Stimulated activated CD4-positive, alpha-beta T cell treated with anti-CD3 and anti-CD28 coated beads, Interleukin-12 subunit alpha, Interleukin-12 subunit beta, amount 100 ng/mL, for 4 hours (primary cell): ENCODE results near the gene RTP4.
A peak's percentile ranks its signal among the peaks of the same experiment; 100 is the strongest.

ENCODE experiments used
- DNase-seq: peaks from one replicate; pipeline ENCODE4 v3.0.0-alpha.2; 2020

RTP4 gene

DNA sequence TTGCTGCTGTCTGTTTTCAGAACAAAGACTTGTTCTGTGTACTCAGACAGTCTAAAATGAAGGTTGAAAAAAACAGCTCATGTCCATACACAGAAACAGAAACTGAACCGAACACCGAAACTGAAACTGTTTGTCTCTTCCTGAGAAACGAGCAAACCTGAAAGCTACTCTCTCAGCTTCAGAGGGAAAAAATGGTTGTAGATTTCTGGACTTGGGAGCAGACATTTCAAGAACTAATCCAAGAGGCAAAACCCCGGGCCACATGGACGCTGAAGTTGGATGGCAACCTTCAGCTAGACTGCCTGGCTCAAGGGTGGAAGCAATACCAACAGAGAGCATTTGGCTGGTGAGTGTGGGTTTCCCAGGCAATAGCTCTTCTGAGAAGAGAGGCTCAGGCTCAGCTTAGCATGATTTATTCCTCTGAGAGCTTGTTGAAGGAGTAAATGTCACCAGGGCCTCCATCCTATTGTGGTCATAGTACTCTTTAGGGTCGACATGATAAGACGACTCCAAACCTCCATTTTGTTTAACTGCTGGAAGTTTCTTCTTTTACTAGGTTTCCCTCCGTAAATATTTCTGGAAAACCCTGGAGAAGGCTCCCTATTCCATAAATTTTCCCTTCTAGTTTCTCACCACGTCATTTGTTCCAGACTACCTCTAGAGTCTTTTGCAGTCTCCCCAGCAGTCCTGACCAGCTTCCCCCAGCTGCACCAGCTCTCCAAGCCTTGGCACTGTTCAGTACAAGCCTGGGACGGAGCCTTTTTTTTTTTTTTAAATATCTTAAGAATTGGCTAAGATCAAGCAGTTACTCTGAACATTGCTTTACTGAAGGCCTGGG lies at the start of gene RTP4:
Gene RTP4, plus strand, starts transcription at position 135 of the 838 bp plus-strand sequence. Its CDS starts 57 bp downstream, at position 192.
- no peak for DNase-seq

DNA sequence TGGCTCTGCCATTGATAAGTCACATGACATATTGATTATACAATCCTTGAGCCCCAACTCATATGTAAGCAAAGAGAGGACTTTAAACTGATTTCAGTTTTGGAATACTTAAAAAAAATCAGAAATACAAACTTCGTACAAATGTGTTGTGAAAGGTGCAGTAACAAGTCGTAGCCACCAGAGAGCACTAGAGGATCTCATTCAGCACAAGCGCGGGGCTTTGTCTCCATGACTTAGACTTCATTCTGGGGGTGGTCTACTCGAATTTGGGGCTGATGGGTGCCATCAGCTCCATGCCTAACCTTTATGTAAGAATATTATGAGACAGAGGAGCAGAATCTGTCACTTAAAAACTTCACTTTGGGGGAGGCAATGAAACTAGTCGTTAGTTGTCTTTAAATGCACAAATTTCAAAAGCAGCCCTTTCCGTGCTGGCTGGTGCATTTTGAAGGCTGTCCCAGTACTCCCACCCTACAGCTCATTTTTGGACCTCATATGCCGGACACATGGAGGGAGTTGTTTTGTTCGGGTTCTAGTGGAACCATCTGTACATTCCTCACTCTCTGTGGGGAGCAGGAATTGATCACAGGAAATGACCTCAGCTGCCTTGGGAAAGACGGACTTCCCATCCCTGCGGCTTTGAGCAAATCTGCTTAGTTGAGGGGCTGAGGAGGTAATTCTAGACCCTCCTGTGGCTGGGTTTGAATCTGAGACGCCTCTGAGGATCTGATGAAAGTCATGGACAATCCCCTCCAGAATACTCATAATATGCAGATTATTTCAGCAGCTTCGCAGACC lies 49.2 kb upstream of the RTP4 start:
- peak; percentile 13 for DNase-seq

DNA sequence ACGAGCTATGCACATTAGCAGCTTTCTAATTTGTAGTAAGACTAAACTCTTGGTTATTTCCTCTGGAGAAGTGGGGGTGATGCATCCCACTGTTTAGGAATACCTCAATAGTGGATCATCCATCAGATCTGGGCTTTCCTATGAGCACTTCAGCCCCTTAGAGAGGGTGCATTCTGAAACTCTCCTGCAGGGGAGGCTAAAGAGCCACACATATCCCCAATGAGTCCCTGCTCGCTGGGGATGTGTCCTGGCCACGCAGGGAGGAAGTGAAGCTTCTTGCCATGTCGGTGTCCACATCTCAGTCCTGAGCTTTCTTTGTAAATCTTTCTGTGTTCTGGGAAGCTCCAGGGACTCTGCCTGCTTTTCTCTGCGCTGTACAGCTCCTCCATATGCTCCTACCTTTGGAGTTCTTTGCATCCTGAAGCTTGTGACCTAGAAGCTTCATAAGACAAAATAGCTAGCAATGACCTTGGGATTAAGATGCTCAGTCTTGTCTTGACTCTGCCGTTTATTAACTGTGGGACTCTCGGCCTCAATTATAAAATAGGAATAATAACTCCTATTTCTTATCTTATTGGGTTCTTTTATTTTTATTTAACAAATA lies 48.4 kb upstream of the RTP4 start:
- peak; percentile 47 for DNase-seq

- no peak for DNase-seq
Observed at GRCh38 chr3:187321766-187322165, 46.4 kb upstream of the RTP4 start.

DNA sequence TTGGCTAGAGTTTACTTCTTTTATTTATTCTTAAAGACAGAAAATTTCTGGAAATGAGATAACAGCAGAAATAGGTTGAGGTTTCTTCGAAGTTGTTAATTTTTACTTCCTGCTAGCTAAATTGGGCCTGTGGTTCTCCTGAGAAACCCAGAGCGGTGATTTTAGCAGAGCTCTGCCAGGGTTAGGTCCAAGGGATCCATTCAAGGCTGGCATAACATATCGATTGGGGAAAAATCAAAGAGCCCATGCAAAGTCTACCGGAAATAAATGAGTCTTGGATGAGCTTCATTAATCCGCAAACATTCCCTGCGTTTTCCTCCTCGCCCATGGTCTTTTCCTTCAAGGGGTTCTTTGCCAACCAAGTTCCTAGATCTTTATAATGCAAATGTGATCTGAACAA lies 45.9 kb upstream of the RTP4 start:
- DNase-seq, result no peak

- DNase-seq, result no peak
Observed at GRCh38 chr3:187323091-187323490, 45.1 kb upstream of the RTP4 start.

GRCh38 chr3:187325632-187326031 lies 42.6 kb upstream of the RTP4 start:
- no peak for DNase-seq

- no peak for DNase-seq
Observed at GRCh38 chr3:187327845-187328244, 40.3 kb upstream of the RTP4 start.

DNA sequence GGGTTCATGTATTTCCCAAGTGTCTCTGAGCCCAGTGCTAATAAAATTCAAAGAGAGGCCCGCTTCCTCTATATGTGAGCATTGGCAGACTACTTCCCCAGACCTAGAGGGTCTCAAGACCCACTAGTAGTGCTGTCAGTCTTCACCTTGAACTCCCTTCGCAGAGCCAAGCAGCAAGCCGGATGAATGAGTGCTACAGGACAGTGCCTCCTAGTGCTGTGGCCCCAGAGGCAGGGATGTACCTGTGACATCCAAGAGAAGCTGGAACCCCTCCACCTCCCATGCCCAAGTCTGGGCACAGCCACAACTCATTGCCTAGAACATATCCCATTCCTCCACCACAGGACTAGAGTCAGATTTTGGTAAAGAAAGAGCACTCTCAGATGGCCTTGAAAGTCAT lies 39.5 kb upstream of the RTP4 start:
- DNase-seq, result no peak

DNA sequence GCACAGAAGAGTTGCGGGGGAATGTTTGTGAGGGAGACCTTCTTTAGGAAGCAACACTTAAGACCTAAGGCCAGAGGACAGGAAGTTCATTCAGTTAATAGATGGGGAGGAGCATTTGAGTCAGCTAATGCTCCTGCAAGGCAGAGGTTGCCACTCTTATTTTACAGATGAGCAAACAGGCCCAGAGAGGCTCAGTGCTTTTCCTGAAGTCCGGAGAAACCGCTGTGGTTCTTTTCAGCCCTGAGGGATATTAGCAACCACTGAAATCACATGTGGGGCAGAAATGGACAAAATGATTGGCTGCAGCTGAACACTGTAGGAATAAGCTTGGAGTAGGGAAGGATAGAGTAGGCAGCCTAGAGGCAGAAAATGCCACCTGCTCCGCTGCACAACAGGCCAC lies 33.3 kb upstream of the RTP4 start:
- DNase-seq, result no peak

DNA sequence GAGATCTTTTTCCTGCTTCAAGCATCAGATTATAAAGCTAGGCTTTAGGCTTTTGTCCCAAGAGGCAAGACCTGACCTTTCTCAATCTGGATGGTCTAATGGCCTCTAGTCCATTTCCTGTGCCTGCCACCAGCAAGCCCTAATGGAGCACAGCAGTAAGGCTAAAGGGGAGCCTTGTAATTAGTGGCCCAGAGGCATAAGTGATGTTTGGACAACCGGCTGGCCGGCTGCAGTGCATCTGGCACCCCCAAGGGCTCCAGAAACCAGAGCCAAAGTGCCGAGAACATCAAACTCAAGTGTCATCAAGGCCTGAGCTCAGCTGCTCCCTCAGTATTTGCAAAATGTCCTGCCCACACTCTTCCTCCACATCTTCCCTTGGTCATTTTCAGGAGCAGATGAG lies 31.9 kb upstream of the RTP4 start:
- DNase-seq, result no peak

- DNase-seq, result no peak
Observed at GRCh38 chr3:187340578-187340977, 27.6 kb upstream of the RTP4 start.

DNA sequence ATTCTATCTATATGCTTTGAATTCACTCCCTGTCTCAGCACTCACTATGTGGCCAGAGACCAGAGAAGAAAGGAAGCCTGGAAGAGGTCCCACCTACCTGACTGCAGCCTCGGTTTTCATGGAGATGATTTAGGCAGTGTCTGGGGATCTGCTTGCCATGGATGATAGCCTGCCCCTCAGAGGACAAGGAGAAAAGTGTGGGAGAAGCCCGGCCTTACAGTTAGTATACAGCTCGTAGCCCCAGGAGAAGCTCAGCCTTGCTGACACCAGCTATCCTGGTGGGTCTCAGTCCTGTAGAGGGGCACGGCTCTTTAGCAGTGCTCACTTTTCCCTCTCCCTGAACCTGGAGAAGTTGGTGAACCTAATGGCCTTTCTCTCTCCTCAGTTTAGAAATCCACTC lies 25.9 kb upstream of the RTP4 start:
- DNase-seq, result no peak

GRCh38 chr3:187343670-187344069 lies 24.5 kb upstream of the RTP4 start:
- DNase-seq, result no peak

- DNase-seq, result no peak
Observed at GRCh38 chr3:187352581-187353575, 15.3 kb upstream of the RTP4 start.

DNA sequence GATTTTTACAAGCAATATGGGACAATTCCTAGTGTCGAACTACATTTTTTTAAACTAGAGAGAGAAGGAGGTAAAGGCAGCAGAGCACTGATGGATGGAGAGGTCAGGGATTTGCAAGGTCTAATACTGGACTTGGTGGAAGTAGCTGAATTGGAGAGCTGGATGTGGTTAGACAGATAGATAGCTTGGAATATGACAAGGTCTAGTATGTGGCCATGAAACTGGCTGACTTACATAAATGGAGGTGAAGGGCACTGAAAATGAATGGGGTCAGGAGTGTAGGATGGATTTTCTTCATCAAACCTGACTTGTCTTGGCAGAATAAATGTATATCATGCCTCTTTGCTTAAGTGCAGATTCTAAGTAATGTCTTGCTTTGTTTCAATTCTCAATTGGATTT lies 10.1 kb upstream of the RTP4 start:
- no peak for DNase-seq

DNA sequence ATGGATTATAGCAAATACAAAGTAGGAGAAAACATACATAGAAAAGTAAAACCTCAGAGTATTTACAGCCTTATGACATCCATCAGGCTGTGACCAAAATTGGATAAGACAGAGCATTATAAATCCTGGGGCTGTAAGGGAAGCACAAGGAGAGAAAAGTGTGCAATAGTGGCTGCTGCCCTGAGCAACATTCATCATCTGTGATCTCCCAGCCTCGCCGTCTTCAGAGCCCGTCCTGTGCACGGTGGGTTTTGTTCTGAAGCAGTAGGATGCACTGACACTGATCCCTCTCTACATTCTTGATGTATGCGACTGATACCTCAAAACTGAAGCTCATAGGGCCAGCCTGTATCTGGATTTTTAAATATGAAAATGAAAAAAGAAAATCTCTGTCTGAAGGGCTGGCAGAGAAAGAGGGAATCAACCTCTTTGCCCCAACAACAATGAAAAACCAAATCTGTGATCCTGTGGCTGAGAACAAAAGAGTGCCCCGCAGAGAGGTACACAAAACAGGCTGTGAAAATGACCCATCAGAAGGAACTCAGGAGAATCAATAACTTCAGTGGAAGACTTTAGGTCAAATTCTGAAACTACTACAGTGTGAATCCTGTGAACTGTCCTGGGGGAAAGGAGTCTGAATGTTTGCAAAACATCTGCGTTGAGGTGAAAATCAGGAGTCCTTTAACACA lies 8.2 kb upstream of the RTP4 start:
- DNase-seq, result no peak

DNA sequence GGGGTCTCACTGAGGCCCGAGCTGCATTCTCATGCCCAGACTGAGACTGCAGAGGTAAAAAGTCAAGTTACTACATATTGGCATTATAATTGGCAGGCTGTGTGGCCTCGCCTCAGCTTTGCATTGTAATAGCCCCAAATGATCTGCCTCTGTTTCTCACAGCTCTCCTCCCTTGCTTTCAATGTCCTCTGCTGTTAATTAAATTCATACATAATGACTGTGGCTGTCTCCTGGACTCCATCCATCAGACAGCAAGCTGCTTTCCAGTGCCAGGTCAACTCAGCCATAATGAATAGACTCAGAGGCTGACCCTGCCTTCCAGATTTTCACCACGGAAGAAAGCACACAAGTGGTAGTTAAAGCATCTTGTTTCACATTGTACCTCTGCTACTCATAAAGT lies 7.6 kb upstream of the RTP4 start:
- no peak for DNase-seq

GRCh38 chr3:187361835-187362234 lies 6.3 kb upstream of the RTP4 start:
- no peak for DNase-seq

DNA sequence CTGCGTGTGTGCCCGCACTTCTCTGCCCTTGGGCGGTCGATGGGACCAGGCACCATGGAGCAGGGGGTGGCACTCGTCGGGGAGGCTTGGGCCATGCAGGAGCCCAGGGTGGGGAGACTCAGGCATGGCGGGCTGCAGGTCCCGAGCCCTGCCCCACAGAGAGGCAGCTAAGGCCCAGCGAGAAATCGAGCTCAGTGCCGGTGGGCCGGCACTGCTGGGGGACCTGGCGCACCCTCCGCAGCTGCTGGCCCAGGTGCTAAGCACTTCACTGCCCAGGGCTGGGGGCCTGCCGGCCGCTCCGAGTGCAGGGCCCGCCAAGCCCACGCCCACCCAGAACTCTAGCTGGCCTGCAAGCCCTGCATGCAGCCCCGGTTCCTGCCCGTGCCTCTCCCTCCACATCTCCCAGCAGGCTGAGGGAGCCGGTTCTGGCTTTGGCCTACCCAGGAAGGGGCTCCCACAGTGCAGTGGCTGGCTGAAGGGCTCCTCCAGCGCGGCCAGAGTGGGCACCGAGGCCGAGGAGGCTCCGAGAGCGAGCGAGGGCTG lies 553 bp upstream of the RTP4 start:
- DNase-seq, result no peak

GRCh38 chr3:187369089-187369447 lies 883 bp downstream of the RTP4 start:
- no peak for DNase-seq

DNA sequence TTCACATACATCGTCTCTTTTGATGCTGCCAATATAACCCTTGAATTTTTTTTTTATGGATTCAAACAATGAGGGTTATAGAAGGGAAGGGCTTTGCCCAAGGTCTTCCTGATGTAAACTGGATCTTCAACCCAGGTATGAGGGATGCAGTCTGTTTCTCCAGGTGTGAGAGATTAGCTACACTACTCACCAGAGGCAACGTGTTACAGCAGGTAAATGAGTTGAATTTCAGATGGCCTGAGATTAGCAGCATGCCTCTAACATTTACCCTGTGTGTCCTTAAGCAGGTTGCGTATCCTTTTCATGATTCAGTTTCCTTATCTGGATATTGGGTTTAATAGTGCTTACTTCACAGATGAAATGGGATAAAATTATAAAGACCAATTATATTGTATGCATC lies 1.9 kb downstream of the RTP4 start:
- DNase-seq, result no peak
